GM21515 (cell line): ENCODE results near the gene RTBDN.
"Not testable (repeated sequence)": the region's sequence is repeated elsewhere in the genome, so short reads cannot be mapped to it uniquely, and the experiment has no call there.

ENCODE experiments used
- ATAC-seq: cut with Tn5 transposase; IDR thresholded peaks from one replicate; pipeline ENCODE4 v1.9.1; 2021; ENCODE audit not compliant: unreplicated experiment

The RTBDN gene

GRCh38 chr19:12825254-12826131 is 8.9 kb downstream of the RTBDN start:
- ATAC-seq = no peak

GRCh38 chr19:12821761-12822160 is 12.6 kb downstream of the RTBDN start:
- no peak for ATAC-seq

GRCh38 chr19:12817810-12818209 is 16.6 kb downstream of the RTBDN start:
- not testable (repeated sequence) for ATAC-seq

GRCh38 chr19:12817188-12817587 is 17.2 kb downstream of the RTBDN start:
- not testable (repeated sequence) for ATAC-seq

- no peak for ATAC-seq
Measured at GRCh38 chr19:12815088-12815487, 19.3 kb downstream of the RTBDN start.

- peak; percentile 76 for ATAC-seq
Measured at GRCh38 chr19:12806242-12807081, 27.9 kb downstream of the RTBDN start, which contains the start of gene RNASEH2A. Gene RNASEH2A (plus strand): TSS chr19:12806584. CDS start chr19:12806674, 90 bp downstream.

- no peak for ATAC-seq
Measured at GRCh38 chr19:12804051-12804450, 30.3 kb downstream of the RTBDN start.

- no peak for ATAC-seq
Measured at GRCh38 chr19:12802267-12803106, 31.9 kb downstream of the RTBDN start.

GRCh38 chr19:12801466-12802266 is 32.7 kb downstream of the RTBDN start, which contains the start of the genes PRDX2 and THSD8:
Gene PRDX2 (minus strand): TSS chr19:12801800. CDS start chr19:12801261, 539 bp downstream.
Gene THSD8 (plus strand): TSS chr19:12802069. CDS start chr19:12802072, 3 bp downstream.
- no peak for ATAC-seq

GRCh38 chr19:12800923-12801465 is 33.4 kb downstream of the RTBDN start:
- no peak for ATAC-seq

GRCh38 chr19:12800466-12800770 is 34.0 kb downstream of the RTBDN start:
- no peak for ATAC-seq

- ATAC-seq = no peak
Measured at GRCh38 chr19:12799742-12800465, 34.5 kb downstream of the RTBDN start.

GRCh38 chr19:12797607-12798006 is 36.8 kb downstream of the RTBDN start:
- not testable (repeated sequence) for ATAC-seq

GRCh38 chr19:12797141-12797587 is 37.2 kb downstream of the RTBDN start:
- ATAC-seq = no peak

GRCh38 chr19:12796146-12797071 is 38.0 kb downstream of the RTBDN start:
- no peak for ATAC-seq

GRCh38 chr19:12794971-12795381 is 39.4 kb downstream of the RTBDN start:
- no peak for ATAC-seq

- ATAC-seq = no peak
Measured at GRCh38 chr19:12794196-12794941, 40.0 kb downstream of the RTBDN start.
